ENCODE measurements around the gene SSTR5.
"Not testable (repeated sequence)": the region's sequence is repeated elsewhere in the genome, so short reads cannot be mapped to it uniquely, and the experiment has no call there.

The SSTR5 gene

GRCh38 chr16:1072526-1073261, at the start of gene SSTR5:
Gene SSTR5 (plus strand): TSS chr16:1072747. CDS start chr16:1078869, 6,122 bp downstream.
- DNase-seq, result no peak

GRCh38 chr16:1024138-1024537, 48.4 kb upstream of the SSTR5 start:
- DNase-seq, result no peak

GRCh38 chr16:1025183-1025809, 47.3 kb upstream of the SSTR5 start:
- DNase-seq, result not testable (repeated sequence)

- no peak for DNase-seq
Measured at GRCh38 chr16:1026057-1026783, 46.3 kb upstream of the SSTR5 start.

GRCh38 chr16:1026784-1027500, 45.6 kb upstream of the SSTR5 start:
- DNase-seq, result no peak

GRCh38 chr16:1027501-1027815, 45.1 kb upstream of the SSTR5 start:
- no peak for DNase-seq

- no peak for DNase-seq
Measured at GRCh38 chr16:1028056-1028455, 44.5 kb upstream of the SSTR5 start.

- no peak for DNase-seq
Measured at GRCh38 chr16:1028524-1029258, 43.9 kb upstream of the SSTR5 start.

GRCh38 chr16:1029259-1029545, 43.3 kb upstream of the SSTR5 start:
- DNase-seq, result no peak

- no peak for DNase-seq
Measured at GRCh38 chr16:1030473-1030901, 42.1 kb upstream of the SSTR5 start.

GRCh38 chr16:1031666-1032065, 40.9 kb upstream of the SSTR5 start:
- DNase-seq, result no peak

- DNase-seq, result no peak
Measured at GRCh38 chr16:1032607-1033006, 39.9 kb upstream of the SSTR5 start.

- no peak for DNase-seq
Measured at GRCh38 chr16:1033128-1033679, 39.3 kb upstream of the SSTR5 start.

GRCh38 chr16:1034230-1035065, 38.1 kb upstream of the SSTR5 start:
- no peak for DNase-seq

GRCh38 chr16:1035066-1035415, 37.5 kb upstream of the SSTR5 start:
- DNase-seq, result no peak

GRCh38 chr16:1036166-1036565, 36.4 kb upstream of the SSTR5 start:
- no peak for DNase-seq

GRCh38 chr16:1036726-1037393, 35.7 kb upstream of the SSTR5 start:
- DNase-seq, result no peak

- DNase-seq, result no peak
Measured at GRCh38 chr16:1037394-1038257, 34.9 kb upstream of the SSTR5 start.

GRCh38 chr16:1038932-1039331, 33.6 kb upstream of the SSTR5 start:
- no peak for DNase-seq

- DNase-seq, result no peak
Measured at GRCh38 chr16:1039762-1040161, 32.8 kb upstream of the SSTR5 start.
